GM19328 (cell line): ENCODE data around the gene IGSF10.

Experiments used
- ATAC-seq: cut with Tn5 transposase; IDR thresholded peaks from one replicate; pipeline ENCODE4 v1.9.1; 2021; ENCODE audit warnings: mild to moderate bottlenecking, moderate library complexity; ENCODE audit not compliant: unreplicated experiment

The IGSF10 gene

DNA sequence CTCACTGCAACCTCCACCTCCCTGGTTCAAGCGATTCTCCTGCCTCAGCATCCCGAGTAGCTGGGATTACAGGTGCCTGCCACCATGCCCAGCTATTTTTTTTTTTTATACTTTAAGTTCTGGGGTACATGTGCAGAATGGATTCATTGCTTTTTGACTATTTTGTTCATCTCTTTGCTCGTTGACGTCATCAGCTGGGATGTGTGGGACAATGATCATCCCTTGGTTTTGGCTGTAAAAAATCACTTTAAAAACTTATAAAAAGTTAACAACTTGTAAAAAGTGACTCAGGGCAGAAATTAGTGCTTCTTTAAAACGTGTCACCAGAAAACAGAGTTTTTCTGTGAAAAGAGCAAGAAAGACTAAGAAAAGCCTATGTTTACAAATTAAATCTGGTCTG lies 37.8 kb downstream of the IGSF10 start:
- ATAC-seq: no peak

DNA sequence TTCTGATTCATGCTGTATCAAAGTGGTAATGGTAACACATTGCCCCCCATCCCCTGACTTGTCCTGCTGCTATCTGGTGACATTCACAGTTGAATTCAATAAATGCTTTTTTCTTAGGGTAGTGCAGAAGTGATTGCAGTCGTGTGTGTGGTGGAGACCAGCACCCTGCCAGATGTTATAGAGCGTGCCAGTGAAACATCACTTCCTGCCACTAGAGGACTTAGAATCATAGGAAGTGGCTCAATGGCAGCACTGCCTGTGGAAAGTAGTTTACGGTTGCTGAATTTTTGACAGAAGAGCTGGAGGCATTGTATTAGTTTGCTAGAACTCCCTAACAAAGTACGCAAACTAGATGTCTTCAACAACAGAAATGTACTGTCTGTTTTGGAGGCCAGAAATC lies 38.9 kb downstream of the IGSF10 start:
- no peak for ATAC-seq

DNA sequence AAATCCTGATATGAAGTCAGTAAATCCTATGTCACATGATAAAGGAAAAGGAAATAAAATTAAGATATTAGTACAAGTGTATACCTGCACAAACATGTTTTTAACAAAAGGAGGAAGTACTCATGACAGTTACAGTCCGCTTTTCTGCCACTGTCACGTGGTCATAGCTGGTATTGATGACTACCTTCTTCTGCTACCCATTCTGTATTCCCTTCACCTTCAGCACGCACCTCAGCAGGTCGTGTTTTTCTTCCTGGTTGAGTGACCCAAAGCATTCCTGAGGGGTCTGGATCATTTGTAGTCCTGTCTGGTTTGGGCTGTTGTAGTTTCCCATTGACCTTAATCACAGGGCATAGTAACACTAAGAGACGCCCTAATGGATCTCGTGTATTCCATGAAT lies 41.1 kb downstream of the IGSF10 start:
- no peak for ATAC-seq

DNA sequence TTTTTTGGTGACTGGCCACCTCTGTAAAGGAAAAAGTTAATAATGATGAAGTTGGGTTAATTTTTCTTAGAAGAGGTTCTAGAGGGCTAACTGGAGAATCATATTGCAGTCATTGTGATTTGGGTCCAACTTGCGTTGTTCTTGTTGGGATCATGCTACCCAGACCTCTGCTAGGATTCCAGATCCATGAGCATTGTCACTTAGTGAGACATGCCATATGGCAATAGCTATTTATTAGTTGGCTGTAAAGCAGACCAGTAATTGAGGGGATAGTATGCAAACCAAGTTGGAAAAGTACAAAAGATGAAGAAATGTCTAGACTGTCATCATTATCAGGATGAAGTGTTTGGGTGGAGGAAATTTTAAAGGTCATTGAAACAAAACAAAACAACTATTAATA lies 45.6 kb downstream of the IGSF10 start:
- ATAC-seq: no peak

DNA sequence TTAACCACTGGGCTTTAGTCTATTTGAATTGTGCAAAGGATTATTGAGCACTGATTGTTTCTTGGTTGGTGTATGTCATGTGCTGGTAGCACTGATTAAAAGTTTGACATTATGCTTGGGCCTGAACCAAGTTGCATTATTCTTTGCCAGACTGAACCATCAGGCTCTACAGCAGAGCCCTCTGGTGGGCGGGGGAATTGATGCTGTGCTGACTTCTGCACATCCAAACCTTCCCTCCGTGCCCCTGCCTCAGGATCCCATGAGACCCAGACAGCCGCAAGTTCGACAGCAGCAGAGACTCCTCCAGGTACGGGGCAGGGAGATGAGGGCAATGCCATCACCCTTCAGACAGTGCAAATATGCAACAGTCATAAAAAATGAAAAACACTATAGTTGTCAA lies 47.9 kb downstream of the IGSF10 start:
- ATAC-seq: no peak
